ENCODE results near the gene CABP1. TPM values are rescaled to one million over a fixed set of nuclear protein-coding genes. Genes with fewer than 3 reads are reported as not detected.

Gene CABP1
- total and polyA plus RNA-seq, 2 experiments from 2014 or later, result 5.1 to 5.2 TPM

- no peak; the same call in none of the 2 replicates for TF ChIP-seq CREB1 (CRISPR knock-in tag; IDR thresholded peaks at IDR 0.05; ENCODE audit: low read depth)
Measured at GRCh38 chr12:120639771-120640721, at the start of gene CABP1 (continued).

DNA sequence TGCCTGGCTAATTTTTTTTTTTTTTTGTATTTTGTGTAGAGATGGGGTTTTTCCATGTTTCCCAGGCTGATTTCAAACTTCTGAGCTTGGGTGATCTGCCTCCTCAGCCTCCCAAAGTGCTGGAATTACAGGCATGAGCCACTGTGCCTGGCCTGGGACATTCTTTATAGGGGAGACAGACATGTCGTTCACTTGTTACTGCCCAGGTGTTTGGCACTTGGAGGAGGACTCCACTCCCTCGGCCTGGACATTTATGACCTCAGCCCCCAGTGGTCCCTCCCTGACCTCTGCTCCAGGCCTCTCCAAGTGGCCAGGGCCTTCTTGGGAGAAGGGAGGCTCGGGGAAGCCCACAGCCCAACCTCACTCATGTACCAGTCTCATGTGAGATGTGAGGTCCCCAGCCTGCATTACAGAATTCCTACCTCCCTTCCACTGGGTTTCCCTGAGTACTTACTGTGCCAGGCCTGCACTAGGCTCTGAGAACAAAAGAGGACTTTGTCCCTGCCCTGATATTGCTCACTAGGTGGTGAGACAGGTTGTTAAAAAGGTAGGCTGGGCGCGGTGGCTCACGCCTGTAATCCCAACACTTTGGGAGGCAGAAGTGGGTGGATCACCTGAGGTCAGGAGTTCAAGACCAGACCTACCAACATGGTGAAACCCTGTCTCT is 49.6 kb upstream of the CABP1 start:
- ATAC-seq (no peak), DNase-seq (ENCODE audit: low spot score) (no peak)
- Histone ChIP-seq H3F3A (replicated peaks; ENCODE audit: low read depth) (no peaks in the 10 kb centered on the region; the same call in 1 of the 2 replicates), H3K27ac (ENCODE audit: low read depth) (no peak overlapping the region), H2AFZ (no peak overlapping the region; the same call in 1 of the 2 replicates), H3K9me2 (ENCODE audit: insufficient read depth) (no peaks in the 10 kb centered on the region), H3K4me1 (ENCODE audit: insufficient read depth) (no peaks in the 10 kb centered on the region), H3K4me3 (no peak overlapping the region), H3K4me2 (no peak overlapping the region), H3K36me3 (ENCODE audit: insufficient read depth) (no peaks in the 10 kb centered on the region), H4K20me1 (replicated peaks; ENCODE audit: insufficient read depth) (no peaks in the 10 kb centered on the region), H3K27me3 (ENCODE audit: insufficient read depth) (no peaks in the 10 kb centered on the region), H3K79me2 (replicated peaks; ENCODE audit: insufficient read depth) (no peaks in the 10 kb centered on the region)
- no peaks in the 10 kb centered on the region for H3K36me3 Mint-ChIP-seq (ENCODE audit: low read depth)
- H3K27ac Mint-ChIP-seq, result no peak overlapping the region
- no peaks in the 10 kb centered on the region for H3K9me3 Mint-ChIP-seq
- peaks cover 6% of the 10 kb centered on the region for H3K4me1 Mint-ChIP-seq
- no peak overlapping the region for H3K4me3 Mint-ChIP-seq
- H3K27me3 Mint-ChIP-seq (ENCODE audit: insufficient read depth, low read depth, poor library complexity), result peaks cover 7% of the 10 kb centered on the region
- TF ChIP-seq POLR2AphosphoS5 (IDR thresholded peaks at IDR 0.05; ENCODE audit: low read depth), result no peak
- TF ChIP-seq ZNF331 (CRISPR knock-in tag; IDR thresholded peaks at IDR 0.05; ENCODE audit: low read depth), result no peak
- no peak for TF ChIP-seq NANOG (IDR thresholded peaks at IDR 0.05; ENCODE audit: borderline replicate concordance)
- TF ChIP-seq, protein P1, sequence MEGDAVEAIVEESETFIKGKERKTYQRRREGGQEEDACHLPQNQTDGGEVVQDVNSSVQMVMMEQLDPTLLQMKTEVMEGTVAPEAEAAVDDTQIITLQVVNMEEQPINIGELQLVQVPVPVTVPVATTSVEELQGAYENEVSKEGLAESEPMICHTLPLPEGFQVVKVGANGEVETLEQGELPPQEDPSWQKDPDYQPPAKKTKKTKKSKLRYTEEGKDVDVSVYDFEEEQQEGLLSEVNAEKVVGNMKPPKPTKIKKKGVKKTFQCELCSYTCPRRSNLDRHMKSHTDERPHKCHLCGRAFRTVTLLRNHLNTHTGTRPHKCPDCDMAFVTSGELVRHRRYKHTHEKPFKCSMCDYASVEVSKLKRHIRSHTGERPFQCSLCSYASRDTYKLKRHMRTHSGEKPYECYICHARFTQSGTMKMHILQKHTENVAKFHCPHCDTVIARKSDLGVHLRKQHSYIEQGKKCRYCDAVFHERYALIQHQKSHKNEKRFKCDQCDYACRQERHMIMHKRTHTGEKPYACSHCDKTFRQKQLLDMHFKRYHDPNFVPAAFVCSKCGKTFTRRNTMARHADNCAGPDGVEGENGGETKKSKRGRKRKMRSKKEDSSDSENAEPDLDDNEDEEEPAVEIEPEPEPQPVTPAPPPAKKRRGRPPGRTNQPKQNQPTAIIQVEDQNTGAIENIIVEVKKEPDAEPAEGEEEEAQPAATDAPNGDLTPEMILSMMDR (conservative IDR thresholded peaks at IDR 0.05; ENCODE audit: low read depth in 2 of 2), result no peak
- TF ChIP-seq EZH2phosphoT487 (IDR thresholded peaks at IDR 0.05; ENCODE audit: unreplicated experiment), result no peak
- TF ChIP-seq JUNB (IDR thresholded peaks at IDR 0.05; ENCODE audit: unreplicated experiment), result no peak
- TF ChIP-seq STAT1 (IDR thresholded peaks at IDR 0.05; ENCODE audit: unreplicated experiment), result no peak
- no peak for TF ChIP-seq ZNF114 (CRISPR knock-in tag; IDR thresholded peaks at IDR 0.05)
- TF ChIP-seq CREB1 (CRISPR knock-in tag; IDR thresholded peaks at IDR 0.05; ENCODE audit: low read depth), result no peak
- no peak for TF ChIP-seq ETS1 (IDR thresholded peaks at IDR 0.05)
- no peak for TF ChIP-seq EZH2 (IDR thresholded peaks at IDR 0.05; ENCODE audit: low read depth, unreplicated experiment)
- TF ChIP-seq ZNF462 (CRISPR knock-in tag; IDR thresholded peaks at IDR 0.05), result no peak

All from GM23338 (cell line).